Hematopoietic multipotent progenitor cell treated with erythropoietin and hydrocortisone succinate and interleukin-3 and kit ligand, for 17 days (in vitro differentiated cells): Measurements from ENCODE around the gene TESMIN.

Experiments used
- DNase-seq: peaks from one replicate; pipeline ENCODE4 v3.0.0-alpha.2; 2015; ENCODE audit warnings: low spot score

Gene TESMIN

DNA sequence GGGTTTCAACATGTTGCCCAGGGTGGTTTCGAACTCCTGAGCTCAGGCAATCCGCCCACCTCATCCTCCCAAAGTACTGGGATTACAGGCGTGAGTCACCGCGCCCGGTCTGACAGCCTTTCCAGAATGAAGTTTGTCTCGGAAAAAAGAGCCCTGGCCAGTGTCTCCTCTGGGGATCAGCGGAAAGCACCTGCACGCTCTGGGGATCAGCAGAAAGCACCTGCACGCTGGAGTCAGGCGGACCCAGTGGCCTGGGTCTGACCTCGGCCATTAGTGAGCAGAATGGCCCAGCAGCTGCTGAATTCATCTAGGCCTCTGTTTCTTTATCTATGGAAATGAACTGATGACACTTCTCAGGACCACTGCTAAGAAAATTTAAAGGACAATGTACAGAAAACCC is 10.5 kb upstream of the TESMIN start:
- DNase-seq = no peak

DNA sequence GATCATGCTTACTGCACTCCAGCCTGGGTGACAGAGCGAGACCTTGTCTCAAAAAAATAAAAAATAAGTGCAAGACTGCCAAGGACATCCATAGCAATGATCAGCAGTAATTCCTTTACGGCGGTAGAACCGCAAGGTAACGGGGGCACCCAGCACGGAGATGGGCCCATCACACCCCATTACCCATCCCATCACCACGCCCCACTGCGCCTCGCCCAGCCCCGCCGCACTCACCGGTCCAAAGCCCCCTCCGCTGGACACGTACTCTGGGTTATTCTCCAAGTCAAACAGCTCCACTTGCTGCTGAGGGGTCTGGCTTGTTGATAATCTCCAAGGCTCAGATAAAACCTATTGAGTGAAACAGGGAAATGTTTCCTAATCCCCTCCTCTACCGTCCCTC is 8.7 kb upstream of the TESMIN start:
- no peak for DNase-seq

DNA sequence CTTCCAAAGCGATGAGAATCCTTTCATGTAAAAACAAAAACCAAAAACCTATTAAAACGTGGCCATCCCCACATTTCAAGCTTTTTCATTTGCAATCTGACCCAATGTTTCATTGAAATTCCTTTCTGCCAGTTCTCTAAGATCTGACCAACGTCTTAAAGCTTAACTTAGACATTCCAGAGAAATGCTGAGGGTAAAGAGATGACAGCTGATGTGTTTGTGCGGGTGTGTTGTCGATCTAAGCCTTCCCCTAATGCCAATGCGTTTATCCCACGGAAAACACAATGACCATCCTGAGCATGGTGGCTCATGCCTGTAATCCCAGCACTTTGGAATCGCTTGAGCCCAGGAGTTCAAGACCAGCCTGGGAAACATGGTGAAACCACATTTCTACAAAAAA is 6.4 kb upstream of the TESMIN start:
- no peak for DNase-seq

DNA sequence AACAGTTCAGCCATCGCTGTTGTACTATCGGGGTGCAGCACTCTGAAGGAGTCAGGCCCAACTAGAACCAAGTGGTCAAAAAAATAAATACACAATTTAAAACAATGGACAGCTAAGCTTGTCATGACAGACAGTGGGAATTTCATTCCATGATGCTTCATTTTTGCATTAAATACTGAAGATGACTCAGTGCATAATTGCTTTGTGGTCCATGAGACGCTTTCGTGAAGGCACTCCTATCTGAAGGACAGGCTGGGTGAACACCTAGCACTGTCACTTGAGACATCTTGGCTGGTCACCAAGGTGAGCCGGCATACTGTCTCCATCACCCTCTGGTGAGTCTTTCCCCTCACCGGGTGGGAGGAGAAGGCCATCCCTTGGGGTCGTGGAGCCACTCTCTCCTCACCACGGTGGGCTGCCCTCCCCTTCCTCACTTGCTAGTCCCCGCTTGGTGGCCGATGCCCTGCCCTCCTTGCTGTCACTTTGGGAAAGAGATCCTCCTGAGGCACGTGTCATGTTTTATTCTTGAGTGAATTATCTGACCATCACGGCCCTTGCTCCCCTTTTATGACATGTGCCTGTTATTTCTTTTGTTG is 4.9 kb upstream of the TESMIN start:
- no peak for DNase-seq

DNA sequence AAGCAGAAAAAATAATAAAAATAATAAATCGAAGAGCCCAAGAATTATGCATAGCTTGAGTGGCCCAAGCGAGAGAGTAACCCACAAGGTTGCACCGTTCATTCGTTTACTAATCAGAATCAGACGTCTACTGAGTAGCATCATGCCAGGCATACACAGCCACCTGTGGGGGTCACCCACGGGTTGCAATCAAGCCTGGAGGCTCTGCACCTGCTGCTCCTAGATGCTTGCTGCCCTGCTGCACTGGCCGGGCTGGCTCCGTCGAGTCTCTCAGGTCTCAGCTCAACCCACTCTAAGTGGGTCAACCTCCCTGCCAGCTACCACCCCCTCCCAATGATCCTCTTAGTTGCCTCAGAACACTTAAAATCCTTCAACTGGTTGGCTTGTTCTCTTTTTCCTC is 2.0 kb upstream of the TESMIN start:
- DNase-seq = no peak

DNA sequence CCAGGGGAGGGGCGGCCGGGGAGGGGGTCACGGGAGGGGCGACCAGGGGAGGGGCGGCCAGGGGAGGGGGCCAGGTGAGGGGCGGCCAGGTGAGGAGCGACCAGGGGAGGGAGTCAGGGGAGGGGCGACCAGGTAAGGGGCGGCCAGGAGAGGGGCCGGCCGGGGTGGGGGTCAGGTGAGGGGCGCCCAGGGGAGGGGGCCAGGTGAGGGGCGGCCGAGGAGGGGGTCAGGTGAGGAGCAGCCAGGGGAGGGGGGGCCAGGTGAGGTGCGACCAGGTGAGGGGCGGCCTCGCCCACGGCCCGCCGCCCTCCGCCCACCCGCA is 355 bp downstream of the TESMIN start:
- DNase-seq = no peak

DNA sequence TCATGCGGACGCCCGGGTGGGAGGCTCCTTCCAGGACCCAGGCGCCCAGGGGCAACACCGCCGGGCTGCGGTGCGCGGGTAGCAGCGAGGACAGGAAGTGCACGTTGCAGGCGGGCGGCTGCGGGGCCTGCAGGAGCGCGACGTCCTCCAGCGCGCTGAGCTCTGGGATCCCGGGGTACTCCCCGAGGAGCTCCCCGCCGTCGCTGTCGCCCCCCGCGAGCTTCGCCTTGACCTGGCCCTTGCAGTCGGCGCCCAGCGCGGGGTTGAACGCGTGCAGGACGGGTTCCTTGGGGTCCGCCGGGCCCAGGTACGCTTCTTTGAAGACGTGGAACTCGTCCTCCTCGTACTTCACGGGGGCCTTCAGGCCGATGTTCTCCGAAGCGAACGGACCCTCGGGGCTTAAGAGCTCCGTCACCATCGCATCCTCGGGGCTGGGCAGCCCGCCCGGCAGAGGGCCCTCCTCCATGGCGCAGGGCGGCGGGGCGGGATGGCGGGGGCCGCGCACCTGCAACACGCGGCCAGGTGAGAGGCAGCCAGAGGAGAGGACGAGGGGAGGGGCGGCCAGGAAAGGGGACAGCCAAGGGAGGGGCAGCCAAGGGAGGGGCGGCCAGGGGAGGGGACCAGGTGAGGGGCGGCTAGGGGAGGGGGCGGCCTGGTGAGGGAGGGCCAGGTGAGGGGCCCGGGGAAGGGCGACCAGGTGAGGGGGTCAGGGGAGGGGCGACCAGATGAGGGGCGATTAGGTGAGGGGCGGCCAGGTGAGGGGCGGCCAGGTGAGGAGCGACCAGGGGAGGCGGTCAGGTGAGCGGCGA is 921 bp downstream of the TESMIN start:
- DNase-seq = no peak

DNA sequence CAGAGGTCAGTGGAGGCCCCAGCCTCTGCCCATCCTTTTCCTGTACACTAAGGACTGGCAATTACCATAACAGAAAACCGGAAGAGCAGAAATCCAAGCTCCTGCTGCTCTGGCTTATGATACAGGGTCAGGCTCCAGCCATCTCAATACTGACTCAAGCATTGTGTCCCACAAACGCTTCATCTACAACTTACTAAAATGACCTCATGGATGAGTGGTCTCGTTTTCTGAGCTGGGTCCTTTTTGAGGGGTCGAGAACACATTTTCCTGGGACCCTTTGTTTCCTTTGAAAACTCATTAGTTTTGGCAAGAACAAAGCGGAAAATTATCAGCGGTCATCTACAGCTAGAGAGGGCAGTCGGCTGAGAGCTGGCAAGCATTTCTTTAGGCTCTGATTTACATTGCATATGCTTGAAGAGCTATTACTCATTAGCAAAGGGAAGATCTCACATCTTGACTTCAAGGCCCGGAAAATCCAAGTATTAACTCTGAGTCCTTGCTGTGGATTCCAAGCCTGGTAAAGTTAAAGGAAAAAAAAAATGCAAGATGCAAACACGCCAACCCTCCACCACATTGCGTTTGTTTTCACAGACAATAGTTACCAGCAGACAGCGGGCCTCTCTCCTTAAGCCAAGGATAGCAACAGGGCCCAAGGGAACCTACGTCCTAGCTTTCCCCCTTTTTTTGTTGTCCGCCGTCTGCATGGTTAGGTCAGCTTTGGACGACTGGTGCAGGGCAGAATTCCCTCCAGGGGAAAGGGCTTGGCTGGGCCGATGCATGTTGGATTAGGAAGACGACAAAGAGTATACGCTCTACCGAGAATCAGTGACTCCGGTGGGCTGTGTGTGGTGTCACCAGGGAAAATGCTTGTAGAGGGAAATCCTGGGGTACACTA is 1.8 kb downstream of the TESMIN start:
- no peak for DNase-seq

DNA sequence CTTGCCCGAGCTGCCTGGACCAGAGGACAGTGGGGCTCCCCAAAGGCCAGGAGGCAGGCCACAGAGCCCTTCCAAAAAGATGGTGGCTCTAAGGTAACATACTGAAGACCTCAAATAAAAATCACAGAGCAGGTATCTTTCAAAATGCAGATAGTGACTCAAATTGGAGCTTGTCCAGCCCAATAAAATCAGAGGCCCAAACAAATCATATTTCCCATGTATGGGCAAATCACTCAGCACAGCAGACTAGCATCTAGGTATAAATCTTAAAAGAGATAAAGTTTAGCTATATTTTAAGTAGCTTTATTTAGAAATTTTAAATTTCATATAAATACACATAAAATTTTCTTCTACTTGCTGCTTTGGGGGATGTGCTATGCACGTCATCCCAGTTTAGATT is 3.3 kb downstream of the TESMIN start:
- no peak for DNase-seq

DNA sequence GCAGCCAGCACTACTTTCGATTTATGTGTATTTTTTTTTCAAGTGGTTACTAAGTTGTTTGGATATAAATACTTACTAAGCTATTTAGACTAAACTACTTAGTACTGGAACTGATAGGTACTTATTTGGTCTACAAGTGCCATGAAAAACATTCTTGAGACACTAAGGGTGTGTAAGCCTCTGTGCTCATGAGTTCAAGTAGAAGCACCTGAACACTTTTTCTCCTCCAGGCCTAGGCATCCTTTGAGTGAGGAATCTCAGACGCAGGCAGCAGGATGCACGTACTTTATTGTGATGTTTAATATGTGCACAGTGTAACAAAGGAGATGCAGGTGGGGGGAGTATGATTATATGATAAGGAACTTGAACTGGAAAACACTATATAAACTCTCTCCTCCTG is 7.8 kb downstream of the TESMIN start:
- no peak for DNase-seq

DNA sequence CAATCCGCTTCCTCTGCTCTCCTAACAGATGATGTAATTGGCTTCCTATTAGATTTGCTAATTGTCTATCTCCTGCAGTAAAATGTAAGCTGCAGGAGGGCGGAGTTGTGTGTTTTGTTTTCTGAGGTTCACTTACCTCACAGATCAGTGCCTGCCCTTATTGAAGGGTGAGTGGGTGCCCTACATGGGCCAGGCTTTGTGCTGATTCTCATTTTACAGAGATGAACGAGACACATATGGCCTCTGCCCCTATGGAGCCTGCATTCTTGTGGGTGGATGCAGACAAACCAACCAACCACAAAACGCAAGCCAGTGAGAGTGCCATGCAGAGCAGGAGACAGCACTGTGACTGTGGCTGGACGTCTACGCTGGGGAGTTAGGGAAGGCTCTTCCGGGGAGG is 9.9 kb downstream of the TESMIN start:
- no peak for DNase-seq

DNA sequence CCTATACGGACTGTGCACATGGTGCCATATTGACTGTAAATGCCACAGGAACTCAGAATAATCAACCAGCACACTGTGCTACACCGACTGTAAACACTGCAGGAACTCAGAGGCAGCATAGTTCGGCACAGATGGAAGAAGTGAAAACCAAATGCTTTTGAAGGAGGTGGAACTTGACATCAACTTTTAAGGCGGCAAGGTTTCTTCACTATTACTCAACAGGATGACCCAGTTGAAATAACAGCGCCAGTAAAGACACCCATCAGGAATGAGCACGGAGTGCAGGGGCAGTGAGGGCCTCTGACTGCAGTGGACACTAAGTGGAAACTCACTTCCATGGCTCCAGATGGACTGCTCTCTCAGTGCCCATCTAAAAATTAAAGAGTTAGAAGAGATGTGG is 15.7 kb downstream of the TESMIN start:
- no peak for DNase-seq

DNA sequence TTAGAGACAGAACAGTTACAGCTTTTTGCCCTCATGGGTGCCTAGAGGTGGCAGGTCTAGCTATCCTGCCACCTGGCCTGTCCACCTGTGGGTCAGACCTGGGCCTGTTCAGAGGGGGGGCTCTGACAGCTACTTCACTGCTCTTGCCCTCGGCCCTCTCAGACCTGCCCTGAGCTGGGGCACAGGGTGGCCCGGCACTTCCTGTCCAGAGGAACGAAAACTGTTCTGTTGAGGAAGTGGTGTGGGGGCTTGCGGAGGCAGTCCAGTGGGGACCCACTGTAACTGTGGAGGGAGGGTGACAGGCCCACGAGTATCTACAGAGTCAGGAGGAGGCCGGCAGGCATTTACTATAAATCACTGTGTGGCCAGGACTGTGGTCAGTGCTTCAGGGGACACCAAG is 16.2 kb downstream of the TESMIN start:
- no peak for DNase-seq

DNA sequence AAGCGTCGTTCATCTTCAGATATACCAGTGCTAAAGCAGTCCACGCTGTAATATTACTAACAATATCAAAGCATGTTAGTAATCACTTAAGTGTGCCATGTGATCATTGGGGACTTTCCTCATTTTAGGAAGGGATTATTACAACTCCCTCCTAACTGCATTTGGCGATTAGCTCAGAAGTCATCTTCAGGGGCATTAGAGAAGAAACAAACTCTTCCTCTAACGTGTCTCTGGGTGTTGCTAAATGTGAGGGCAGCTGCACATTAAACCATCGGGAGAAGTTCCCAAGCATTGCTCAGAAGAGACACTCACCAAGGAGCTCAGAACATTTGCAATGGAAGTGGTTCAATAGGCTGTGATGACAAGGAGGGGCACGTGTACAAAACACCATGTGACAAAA is 17.2 kb downstream of the TESMIN start:
- DNase-seq = no peak

DNA sequence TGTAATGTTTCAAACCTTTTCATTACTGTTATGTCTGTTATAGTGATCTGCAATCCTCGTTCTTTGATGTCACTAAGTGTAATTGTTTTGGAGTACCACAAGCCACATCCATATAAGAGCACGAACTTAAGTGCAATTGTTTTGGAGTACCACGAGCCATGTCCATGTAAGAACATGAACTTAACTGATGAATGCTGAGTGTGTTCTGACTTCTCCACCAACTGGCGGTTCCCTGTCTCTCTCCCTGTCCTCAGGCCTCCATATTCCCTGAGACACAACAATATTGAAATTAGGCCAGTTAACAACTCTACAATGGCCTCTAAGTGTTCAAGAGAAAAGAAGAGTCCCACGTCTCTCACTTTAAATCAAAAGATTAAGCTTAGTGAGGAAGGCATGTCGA is 23.5 kb downstream of the TESMIN start:
- DNase-seq = no peak

DNA sequence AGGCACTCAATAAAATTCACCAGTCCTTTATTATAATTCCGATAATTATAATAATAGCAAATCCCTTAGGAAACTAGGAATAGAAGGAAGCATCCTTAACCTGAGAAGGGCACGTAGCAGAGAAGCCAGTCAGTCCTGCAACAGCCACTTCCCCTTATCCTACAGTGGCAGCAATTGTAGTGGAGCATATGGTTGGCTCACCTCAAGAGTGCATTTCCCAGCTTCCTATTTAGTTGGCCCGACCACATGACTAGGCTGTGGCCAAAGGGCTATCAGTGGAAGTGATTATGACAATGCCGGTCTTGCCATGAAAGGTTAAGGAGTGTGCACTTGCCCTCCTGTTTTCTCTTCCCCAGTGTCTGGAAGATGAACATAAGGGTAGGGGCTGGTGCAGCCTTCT is 27.0 kb downstream of the TESMIN start:
- DNase-seq = no peak

DNA sequence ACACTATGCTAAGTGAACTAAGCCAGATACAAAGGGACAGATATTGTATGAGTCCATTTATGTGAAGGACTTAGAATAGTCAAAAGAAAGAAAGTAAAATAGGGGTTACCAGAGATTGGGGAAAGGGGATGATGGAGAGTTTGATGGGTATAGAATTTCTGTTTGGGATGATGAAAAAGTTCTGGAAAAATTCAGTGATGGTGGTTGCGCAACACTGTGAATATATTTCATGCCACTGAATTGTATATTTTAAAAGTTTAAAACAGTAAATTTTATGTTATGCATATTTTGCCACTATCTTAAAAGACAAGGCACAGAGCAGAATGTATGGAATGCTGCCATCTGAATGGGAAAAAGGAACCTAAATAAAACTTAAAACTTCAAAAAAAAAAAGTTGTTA is 29.2 kb downstream of the TESMIN start:
- DNase-seq = no peak

DNA sequence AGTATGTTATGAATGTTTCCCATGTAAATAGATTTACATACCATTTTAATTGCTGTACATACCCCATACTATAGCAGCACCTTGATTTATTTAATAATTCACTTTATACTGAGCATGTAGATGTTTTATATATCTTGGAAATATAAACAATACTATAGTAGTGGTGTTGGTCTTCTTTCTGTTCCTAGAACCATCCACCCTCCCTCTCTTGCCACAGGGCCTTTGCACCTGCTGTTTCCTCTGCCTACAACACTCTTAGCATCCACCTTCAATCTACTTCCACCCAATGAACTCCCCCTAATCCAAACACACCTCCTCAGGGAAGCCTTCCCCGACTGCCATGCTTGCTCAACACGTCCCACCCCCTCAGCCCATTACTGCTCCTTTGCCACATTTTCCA is 30.2 kb downstream of the TESMIN start:
- DNase-seq = no peak

DNA sequence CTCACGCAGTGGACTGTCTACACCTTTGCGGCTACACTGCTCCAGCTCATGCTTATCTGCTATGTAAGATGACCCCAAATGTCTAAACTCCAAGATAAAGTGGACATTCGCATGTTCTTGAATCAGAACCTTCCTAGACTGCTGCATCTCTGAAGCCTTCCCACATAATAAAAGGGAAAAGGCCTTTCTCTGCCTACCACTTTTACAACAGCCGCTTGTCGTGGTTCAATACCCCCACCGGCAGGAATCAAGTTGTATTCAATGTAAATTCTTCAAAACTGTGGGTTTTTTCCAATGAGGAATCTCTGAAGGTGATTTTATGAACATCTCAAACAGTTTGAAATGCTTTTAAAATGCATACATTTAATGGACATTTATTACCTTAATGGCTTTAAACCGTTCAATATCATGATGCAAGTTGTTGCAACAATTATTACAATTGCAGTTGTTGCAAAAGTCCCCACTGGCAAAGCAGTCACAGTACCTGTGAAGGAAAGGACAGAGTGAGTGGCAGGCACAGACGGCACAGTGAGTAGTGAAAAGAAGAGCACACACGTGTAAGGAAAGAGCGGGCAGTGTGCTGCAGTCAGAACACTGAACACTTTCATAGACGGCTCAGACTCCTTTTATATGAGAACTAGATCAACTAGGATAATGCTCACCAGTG is 35.7 kb downstream of the TESMIN start:
- no peak for DNase-seq

DNA sequence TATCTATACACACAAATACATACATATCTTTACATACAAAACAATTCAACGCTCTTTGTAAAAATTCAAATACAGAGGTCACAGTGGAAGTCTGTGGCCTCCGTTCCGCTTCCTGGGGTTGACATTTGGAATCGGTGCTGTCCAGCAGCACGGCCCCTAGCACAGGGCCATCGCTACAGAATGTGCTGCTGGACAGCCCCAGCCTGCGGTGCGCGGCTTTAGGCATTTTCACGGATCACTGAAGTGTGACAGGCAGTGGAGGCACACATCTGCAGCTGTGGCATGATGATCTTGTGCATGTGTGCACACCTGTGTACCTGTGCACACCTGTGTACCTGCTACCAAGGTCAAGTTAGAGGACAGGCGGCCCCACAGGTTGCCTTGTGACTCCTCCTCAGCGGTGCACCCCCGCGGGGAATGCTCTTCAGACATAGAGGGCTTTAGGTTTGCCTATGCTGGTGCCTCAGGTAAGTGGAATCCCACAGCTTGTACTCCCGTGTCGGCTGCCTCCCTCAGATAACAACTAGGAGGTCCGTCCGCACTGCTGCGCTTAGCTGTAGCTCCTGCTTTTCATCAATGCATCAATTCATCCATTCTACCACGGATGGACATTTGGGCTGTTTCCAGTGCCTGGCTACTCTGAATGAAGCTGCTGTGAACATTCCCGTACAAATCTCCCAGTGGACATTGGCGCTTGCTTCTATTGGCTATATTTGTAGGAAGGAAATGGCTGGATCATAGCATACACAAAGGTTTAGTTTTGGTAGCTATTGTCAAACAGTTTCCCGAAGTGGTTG is 37.1 kb downstream of the TESMIN start:
- no peak for DNase-seq

DNA sequence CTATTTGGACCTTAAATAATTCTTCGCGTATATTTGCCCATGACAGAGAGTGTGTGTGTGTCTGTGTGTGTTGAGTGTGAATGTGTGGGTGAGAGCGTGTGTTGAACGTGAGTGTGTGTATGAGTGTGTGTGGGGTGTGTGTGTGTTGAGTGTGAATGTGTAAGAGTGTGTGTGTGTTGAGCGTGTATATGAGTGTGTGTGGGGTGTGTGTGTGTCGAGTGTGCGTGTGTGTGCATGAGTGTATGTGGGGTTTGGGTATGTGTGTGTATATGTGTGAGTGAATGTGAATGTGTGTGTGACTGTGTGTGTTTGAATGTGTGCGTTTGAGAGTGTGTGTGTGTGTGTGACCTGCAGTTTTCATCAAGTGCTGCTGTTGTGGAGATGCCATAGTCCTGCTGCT is 40.2 kb downstream of the TESMIN start:
- DNase-seq = no peak

DNA sequence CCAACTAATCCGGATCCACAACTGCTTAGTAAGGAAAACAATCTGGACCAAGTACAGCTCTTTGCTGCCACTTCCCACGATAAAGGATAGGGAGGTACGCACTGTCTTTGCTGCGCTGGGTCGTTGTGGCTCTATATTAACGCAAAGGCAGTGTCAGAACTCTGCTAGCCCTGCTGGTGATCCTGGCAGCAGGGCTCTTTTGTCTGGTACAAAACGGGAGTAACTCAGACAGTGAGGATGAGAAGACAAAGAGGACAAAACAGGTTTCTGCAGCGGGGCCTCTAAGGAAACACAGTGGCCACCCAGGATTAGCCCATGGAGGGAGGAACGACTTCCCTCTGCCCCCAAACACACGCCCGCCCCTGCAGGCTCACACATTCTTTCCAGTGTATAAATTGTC is 40.9 kb downstream of the TESMIN start:
- DNase-seq = no peak
